Bronchial epithelial cell (primary cell): ENCODE results near the gene OR2B6. TPM values are rescaled to one million over a fixed set of nuclear protein-coding genes. Genes with fewer than 3 reads are reported as not detected.
"Not testable (repeated sequence)": the region's sequence is repeated elsewhere in the genome, so short reads cannot be mapped to it uniquely, and the experiment has no call there.

Experiments
- DNase-seq: peaks from one replicate; pipeline ENCODE4 v3.0.0-alpha.2; 2010; ENCODE audit warnings: low read depth
- FAIRE-seq: peaks from 2 replicates; lab custom pipeline; 2011; peaks lifted over from hg19 to GRCh38; lab: Jason Lieb, UNC
- H3K27me3 ChIP-seq: 2 replicates; pipeline ENCODE4 v1.5.1; 2011; ENCODE audit warnings: low read length; ENCODE audit not compliant: control insufficient read depth, insufficient read depth
- H3K36me3 ChIP-seq: 2 replicates; pipeline ENCODE4 v1.5.1; 2011; ENCODE audit warnings: low read length; ENCODE audit not compliant: control insufficient read depth, insufficient read depth
- H3K4me3 ChIP-seq: 2 replicates; pipeline ENCODE4 v1.5.1; 2011; ENCODE audit warnings: mild to moderate bottlenecking, low read depth, low read length, control low read depth
- total RNA-seq: library from RNA; depleted of rRNA; stranded (reverse); fragments of >200 nt; gene quantifications from 2 replicates; pipeline ENCODE4 v1.2.1, GENCODE V29; 2014
- TF ChIP-seq, protein P1 (sequence below): IDR thresholded peaks from 2 replicates; pipeline ENCODE4 v1.5.1; 2011; ENCODE audit warnings: mild to moderate bottlenecking, moderate library complexity, low read length, control low read depth, inconsistent platforms; ENCODE audit not compliant: insufficient read depth, severe bottlenecking

The OR2B6 gene
- total RNA-seq, result not detected in 2 replicates

DNA sequence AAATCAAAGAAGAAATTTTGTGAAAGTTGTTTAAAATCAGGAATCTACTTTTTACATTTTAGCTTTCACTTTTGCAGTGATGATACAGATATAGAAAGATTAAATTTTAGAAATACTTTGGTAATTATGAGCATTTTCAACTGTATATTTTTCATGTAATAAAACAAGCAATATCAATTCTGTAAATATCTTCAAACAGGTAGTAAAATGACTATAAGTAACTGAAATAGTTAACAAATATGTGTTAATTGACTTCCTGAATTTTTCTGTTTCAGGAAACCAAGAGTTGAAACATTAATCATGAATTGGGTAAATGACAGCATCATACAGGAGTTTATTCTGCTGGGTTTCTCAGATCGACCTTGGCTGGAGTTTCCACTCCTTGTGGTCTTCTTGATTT is at the start of gene OR2B6:
OR2B6 (plus strand) TSS at position 301 of the 400 bp plus-strand sequence; CDS start at position 301, 0 bp downstream.
- H3K27me3 ChIP-seq, result no peaks in the 10 kb centered on the region
- H3K4me3 ChIP-seq, result no peak within 1 kb of the TSS
- no peaks in the 10 kb centered on the region for H3K36me3 ChIP-seq
- DNase-seq (no peak), FAIRE-seq (no peak)
- TF ChIP-seq, protein P1, sequence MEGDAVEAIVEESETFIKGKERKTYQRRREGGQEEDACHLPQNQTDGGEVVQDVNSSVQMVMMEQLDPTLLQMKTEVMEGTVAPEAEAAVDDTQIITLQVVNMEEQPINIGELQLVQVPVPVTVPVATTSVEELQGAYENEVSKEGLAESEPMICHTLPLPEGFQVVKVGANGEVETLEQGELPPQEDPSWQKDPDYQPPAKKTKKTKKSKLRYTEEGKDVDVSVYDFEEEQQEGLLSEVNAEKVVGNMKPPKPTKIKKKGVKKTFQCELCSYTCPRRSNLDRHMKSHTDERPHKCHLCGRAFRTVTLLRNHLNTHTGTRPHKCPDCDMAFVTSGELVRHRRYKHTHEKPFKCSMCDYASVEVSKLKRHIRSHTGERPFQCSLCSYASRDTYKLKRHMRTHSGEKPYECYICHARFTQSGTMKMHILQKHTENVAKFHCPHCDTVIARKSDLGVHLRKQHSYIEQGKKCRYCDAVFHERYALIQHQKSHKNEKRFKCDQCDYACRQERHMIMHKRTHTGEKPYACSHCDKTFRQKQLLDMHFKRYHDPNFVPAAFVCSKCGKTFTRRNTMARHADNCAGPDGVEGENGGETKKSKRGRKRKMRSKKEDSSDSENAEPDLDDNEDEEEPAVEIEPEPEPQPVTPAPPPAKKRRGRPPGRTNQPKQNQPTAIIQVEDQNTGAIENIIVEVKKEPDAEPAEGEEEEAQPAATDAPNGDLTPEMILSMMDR, result no peak

DNA sequence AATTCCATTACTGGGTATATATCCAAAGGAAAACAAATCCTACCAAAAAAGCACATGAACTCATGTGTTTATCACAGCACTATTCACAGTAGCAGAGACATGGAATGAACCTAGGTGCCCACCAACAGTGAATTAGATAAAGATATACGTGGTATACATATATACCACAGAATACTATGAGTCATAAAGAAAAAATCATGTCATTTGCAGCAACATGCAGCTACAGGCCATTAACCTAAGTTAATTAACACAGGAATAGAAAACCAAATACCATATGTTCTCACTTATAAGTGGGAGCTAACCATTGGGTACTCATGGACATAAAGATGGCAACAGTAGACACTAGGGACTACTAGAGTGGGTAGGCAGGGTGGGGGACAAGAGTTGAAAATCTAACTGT is 49.0 kb upstream of the OR2B6 start:
- H3K36me3 ChIP-seq, result no peaks in the 10 kb centered on the region
- TF ChIP-seq, protein P1, result no peak
- FAIRE-seq (no peak), DNase-seq (peak; percentile 70)
- H3K4me3 ChIP-seq, result no peak overlapping the region
- H3K27me3 ChIP-seq, result no peaks in the 10 kb centered on the region

DNA sequence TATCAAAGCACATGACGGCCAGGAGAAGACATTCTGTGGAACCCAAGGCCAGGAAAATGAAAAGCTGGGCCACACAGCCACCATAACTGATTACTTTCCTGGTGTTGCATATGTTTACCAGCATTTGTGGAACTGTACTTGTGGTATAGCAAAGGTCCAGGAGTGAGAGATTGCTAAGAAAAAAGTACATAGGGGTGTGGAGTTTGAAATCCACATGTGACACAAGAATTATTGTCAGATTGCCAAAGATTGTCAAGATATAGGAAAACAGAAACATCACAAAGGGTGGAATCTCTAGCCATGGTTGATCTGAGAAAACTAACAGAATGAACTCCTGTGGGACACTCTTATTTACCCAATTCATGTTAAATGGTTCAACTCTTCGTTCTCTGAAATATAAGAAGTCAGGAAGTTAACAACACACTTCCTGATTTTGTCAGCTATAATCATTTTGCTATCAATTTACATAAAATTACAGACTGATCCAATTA is 45.0 kb upstream of the OR2B6 start, which contains the start of gene OR2B2:
OR2B2 (minus strand) TSS at position 441 of the 491 bp plus-strand sequence; CDS start at position 364, 77 bp downstream.
- Histone ChIP-seq H3K27me3 (no peaks in the 10 kb centered on the region), H3K4me3 (no peak within 1 kb of the TSS), H3K36me3 (no peaks in the 10 kb centered on the region)
- DNase-seq, result no peak
- TF ChIP-seq, protein P1, result no peak
- no peak for FAIRE-seq

DNA sequence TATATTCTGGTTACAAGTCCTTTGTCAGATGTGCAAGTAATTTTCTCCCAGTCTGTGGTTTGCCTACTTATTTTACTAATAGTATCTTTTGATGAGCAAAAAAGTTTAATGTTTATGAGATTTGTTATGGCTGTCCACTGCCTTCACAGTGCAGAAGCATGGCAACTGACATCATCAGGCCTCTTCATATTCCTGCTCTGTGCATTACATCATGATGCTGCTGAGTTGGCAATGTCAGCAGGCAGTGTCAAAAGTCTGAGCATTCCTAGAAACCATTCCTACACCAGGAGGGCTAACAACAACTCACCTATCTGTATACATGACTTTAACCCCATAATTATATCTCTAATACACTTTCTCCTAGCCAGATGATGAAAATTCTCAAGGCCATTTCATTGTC is 34.1 kb upstream of the OR2B6 start:
- H3K4me3 ChIP-seq, result no peak overlapping the region
- no peaks in the 10 kb centered on the region for H3K27me3 ChIP-seq
- FAIRE-seq (no peak), DNase-seq (peak; percentile 7)
- TF ChIP-seq, protein P1, result no peak
- no peaks in the 10 kb centered on the region for H3K36me3 ChIP-seq

DNA sequence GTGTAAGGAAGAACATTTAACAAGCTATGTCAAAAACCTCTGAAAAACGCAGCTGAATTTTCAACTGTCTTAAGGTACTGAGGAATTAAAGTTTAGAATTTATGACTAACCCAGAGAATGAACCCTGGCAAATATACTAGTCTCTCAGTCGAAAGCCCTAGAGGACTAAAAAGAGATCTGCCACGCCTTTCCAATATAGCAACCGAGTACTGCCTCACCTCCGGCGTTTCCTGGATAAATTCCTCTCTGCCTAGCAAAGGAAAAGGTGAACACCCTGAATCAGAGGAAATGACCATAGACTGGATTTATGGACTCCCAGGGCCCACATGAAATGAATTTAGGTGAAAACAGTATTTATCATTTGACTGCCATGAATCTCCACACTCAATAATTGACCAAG is 32.9 kb upstream of the OR2B6 start:
- H3K36me3 ChIP-seq, result no peaks in the 10 kb centered on the region
- no peaks in the 10 kb centered on the region for H3K27me3 ChIP-seq
- no peak for DNase-seq
- H3K4me3 ChIP-seq, result no peak overlapping the region
- TF ChIP-seq, protein P1, result no peak
- FAIRE-seq, result no peak

DNA sequence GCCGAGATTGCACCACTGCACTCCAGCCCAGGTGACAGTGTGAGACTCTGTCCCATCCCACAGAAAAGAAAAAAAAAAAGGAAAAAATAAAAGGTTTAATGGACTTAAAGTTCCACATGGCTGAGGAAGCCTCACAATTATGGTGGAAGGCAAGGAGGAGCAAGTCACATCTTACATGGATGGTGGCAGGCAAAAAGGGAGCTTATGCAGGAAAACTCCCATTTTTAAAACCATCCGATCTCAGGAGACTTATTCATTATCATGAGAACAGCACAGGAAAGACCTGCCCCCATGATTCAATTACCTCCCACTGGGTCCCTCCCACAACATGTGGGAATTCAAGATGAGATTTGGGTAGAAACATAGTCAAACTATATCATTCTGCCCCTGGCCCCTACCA is 29.0 kb upstream of the OR2B6 start:
- not testable (repeated sequence) for H3K4me3 ChIP-seq, FAIRE-seq, H3K27me3 ChIP-seq, H3K36me3 ChIP-seq, DNase-seq

DNA sequence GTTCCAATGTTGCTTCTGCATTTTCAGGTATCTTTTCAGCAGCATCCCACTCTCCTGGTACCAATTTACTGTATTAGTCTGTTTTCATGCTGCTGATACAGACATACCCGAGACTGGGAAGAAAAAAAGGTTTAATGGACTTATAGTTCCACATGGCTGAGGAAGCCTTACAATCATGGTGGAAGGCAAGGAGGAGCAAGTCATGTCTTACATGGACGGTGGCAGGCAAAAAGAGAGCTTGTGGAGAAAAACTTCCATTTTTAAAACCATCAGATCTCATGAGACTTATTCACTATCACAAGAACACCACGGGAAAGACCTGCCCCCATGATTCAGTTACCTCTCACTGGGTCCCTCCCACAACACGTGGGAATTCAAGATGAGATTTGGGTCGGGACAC is 27.1 kb upstream of the OR2B6 start:
- H3K27me3 ChIP-seq, DNase-seq, H3K36me3 ChIP-seq, H3K4me3 ChIP-seq, FAIRE-seq: not testable (repeated sequence)
